Heart left ventricle (tissue), 16 donors: ENCODE measurements around the gene MAPK8IP3. TPM values are rescaled to one million over a fixed set of nuclear protein-coding genes. Genes with fewer than 3 reads are reported as not detected.

Source experiments
- ATAC-seq, 4 donors: fragments of 200-7000 bp; cut with Tn5 transposase; one replicate each; pipeline ENCODE4 v1.9.1; 2020 to 2022; ENCODE audit warnings: moderate library complexity in 4 of 4, mild to moderate bottlenecking in 3 of 4, moderate number of reproducible peaks in 1 of 4
- DNase-seq, 5 donors: peaks; one replicate each; pipeline ENCODE4 v3.0.0-alpha.2; 2020
- H3K27ac ChIP-seq, 12 donors: fragments of 200-600 bp; sonication (generic) in 4 of 12; one replicate each; pipeline versions ENCODE4 v1.5.0 to v1.8.0; 2016 to 2022; ENCODE audit warnings: mild to moderate bottlenecking in 2 of 12
- H3K27me3 ChIP-seq, 9 donors: fragments of 200-600 bp; sonication (generic) in 2 of 9; one replicate each; pipeline versions ENCODE4 v1.5.1 to v1.8.0; 2016 to 2022; ENCODE audit warnings: mild to moderate bottlenecking in 3 of 9
- H3K36me3 ChIP-seq, 9 donors: fragments of 200-600 bp; sonication (generic) in 2 of 9; one replicate each; pipeline versions ENCODE4 v1.5.0 to v1.8.0; 2018 to 2022; ENCODE audit warnings: mild to moderate bottlenecking in 2 of 9
- H3K4me1 ChIP-seq, 12 donors: fragments of 200-600 bp; sonication (generic) in 4 of 12; one replicate each; pipeline versions ENCODE4 v1.5.0 to v1.8.0; 2016 to 2022; ENCODE audit warnings: mild to moderate bottlenecking in 3 of 12
- H3K4me3 ChIP-seq, 12 donors: fragments of 200-600 bp; sonication (generic) in 4 of 12; one replicate each; pipeline versions ENCODE4 v1.5.0 to v1.8.0; 2017 to 2022; ENCODE audit warnings: mild to moderate bottlenecking in 9 of 12, moderate library complexity in 4 of 12
- H3K9me3 ChIP-seq, 12 donors: fragments of 200-600 bp; sonication (generic) in 4 of 12; one replicate each; pipeline versions ENCODE4 v1.5.0 to v1.8.0; 2016 to 2022; ENCODE audit warnings: mild to moderate bottlenecking in 1 of 12
- CTCF ChIP-seq, 12 donors: fragments of 200-600 bp; sonication (generic) in 4 of 12; IDR thresholded peaks; one replicate each; pipeline versions ENCODE4 v1.5.0 to v1.8.0; 2018 to 2022; ENCODE audit warnings: antibody characterized with exemption in 12 of 12, mild to moderate bottlenecking in 5 of 12
- POLR2A ChIP-seq, 2 donors: fragments of 450-650 bp; IDR thresholded peaks; one replicate each; pipeline ENCODE4 v1.6.1; 2017; ENCODE audit warnings: antibody characterized with exemption in 2 of 2, mild to moderate bottlenecking in 2 of 2, moderate library complexity in 2 of 2
- WGBS, 4 donors: extraction: QIAGEN DNeasy Blood & Tissue Kit in 2 of 4; methylation state at CpG; one replicate each; pipeline versions ENCODE4 v1.1.5 to v1.1.7; 2013 to 2018; 5-methylcytosine and 5-hydroxymethylcytosine counted together
- intact Hi-C, 10 donors: fragments of 100-400 bp; cut with DNase I; formaldehyde crosslinking; loops; one replicate each; pipeline versions ENCODE4 v1.11.1 to v1.14.2; 2022
- polyA plus RNA-seq, 2 donors: library from polyadenylated mRNA; stranded (reverse); fragments of 200-250 nt; gene quantifications; one replicate each; pipeline ENCODE4 v1.2.3, GENCODE V29; 2013
- total RNA-seq, 9 donors: library from RNA; depleted of rRNA in 2 of 9; stranded (reverse); fragments of >200 nt in 2 of 9; fragmentation: NEBNext Ultra II Directional in 3 of 9; extraction: Animal tissue kit (Norgen Biotek cat#: 25700) in 3 of 9; gene quantifications; one replicate each; pipeline versions ENCODE4 v1.1.0 to v1.2.4, GENCODE V29; 2016 to 2023
- donor health status: ischemic (EF 13 %, LVEDD 7.1; RV severe dilation, severe dysfunction).
- donor health status: healthy with polysubstance abuse.
- donor health status: DM: no; HTN: yes; CAD: no.
- donor health status: DM: no; HTN: no; CAD: no.
- donor health status: ischemic (EF 25% LVEDD 6.9; RV normal size, moderate dysfunction).
- donor health status: ischemic (EF 25% LVEDD 5.7; RV mildly dilated, moderate dysfunction).
- donor health status: healthy.
- donor health status: DM: yes; HTN: yes; CAD: no.
- donor health status: ischemic (EF 35%, LVEDD 5.7; RV mildly dilated, moderate dysfunction).
- donor health status: nonischemic (EF 11% LVEDD 7.7; RV severe dilation, severe dysfunction).
- donor health status: DM: yes; HTN: yes; CAD: no.
- donor health status: PGD.
- donor health status: ischemic (EF 29% LVEDD 5.4; RV normal size, mild dysfunction).
- donor health status: nonischemic (EF 23%, LVEDD 6.1; RV moderate dilation, normal function).

Gene MAPK8IP3
- total and polyA plus RNA-seq, 11 donors = 29.5 to 71.3 (median 63.1) TPM

DNA sequence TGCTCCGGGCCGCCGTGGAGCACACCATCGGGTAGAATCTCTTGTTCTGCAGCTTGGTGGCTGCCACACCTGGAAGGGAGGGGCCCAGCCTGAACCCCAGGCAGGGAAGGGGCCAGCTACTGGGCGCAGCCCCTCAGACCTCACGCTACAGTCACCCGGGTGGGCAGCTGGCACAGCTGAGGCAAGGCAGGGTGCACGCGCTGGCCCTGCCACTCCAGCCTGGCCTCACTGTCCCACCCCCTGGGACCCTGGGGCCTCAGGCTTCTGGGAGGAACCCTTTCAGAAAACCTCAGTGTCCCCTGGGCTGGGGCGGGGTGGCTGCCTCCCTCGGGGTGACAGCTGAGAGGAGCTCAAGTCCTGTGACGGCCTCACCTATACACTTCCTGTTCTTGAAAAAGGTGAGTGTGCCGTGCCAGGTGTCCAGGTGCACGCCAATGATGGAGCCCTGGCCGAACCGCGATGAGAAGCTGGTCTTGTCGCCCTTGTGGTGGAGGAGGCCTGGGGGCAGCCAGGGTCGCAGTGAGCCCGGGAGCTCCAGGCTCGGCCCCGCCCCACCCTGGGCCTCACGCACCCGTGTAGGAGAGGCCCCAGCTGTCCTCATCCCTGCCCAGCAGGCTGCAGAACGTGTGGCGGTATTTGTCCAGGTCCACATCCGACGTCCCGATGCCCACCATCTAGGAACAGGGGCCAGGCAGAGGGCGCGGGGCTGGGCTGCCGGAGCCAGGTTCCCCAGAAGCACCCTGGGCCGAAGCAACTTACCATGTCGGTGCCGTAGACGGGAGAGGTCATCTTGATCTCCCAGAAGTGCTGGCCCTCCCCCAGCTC is 71.6 kb downstream of the MAPK8IP3 start:
- intact Hi-C loops = no loop called here
- H3K9me3 ChIP-seq = no peaks in the 10 kb centered on the region
- no peak overlapping the region for H3K4me3 ChIP-seq
- no peak overlapping the region for H3K27ac ChIP-seq
- TF ChIP-seq CTCF (IDR thresholded peaks at IDR 0.05) (no peak), POLR2A (IDR thresholded peaks at IDR 0.05) (no peak)
- no peaks in the 10 kb centered on the region for H3K27me3 ChIP-seq
- peak in 4 of 5 donors; percentile 14 to 59 (median 22) for DNase-seq
- ATAC-seq = no peak
- 78 to 82% (median 80%) methylated on average over 26 to 36 of the region's 36 CpGs for WGBS, 4 donors
- H3K4me1 ChIP-seq = peaks cover 9 to 45% (median 31%) of the 10 kb centered on the region in 12 donors
- peaks cover 0 to 63% (median 48%) of the 10 kb centered on the region in 9 donors for H3K36me3 ChIP-seq

DNA sequence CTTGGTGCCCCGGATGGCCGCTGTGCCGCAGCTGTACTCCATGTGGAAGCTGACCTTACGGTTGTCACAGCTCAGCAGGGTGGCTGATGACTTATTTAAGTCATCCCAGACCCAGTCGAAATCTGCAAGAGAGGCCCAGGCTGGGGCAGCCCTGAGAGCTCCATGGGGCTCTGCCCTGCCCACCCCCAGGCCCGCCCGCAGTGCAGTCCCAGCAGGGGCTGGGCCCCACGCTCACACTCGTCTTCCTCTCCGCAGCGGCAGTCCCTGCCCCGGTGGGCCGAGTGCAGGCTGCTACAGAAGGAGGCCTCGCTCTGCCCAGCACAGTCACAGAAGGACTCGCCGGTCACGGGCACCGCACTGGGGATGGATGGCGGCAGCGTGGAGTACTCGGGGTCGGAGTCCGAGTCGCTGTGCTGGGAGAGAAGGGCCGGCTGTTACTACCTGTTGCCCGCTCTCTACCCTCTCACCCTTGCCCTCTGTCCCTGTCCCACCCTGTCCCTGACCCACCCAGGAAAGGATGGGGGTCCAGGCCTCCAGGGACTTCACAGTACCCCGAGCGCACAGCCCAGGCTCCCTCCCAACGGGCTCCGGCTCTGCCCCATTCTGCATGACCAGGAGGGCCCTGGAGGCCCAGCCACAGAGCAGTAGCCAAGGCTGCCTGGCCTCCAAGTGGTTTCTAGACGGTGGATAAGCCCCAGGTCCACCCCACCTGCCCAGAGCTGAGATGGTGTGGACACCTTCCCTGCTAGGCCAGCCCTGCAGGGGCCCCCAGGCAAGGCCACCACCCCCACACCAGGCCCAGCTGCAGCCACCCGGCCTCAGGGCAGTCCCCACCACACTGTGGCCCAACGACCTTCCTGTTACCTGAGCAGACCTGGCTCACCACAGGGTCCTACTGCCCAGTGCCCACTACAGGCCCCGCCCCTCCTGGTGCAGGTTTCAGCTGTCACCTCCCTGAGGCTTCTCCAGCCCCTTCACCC is 72.5 kb downstream of the MAPK8IP3 start:
- intact Hi-C loops = no loop called here
- TF ChIP-seq CTCF (IDR thresholded peaks at IDR 0.05) (no peak), POLR2A (IDR thresholded peaks at IDR 0.05) (no peak)
- H3K36me3 ChIP-seq = peaks cover 0 to 63% (median 48%) of the 10 kb centered on the region in 9 donors
- DNase-seq (peak in 4 of 5 donors; percentile 7 to 65 (median 26)), ATAC-seq (no peak)
- WGBS, 4 donors = 75 to 86% (median 84%) methylated on average over 27 to 34 of the region's 34 CpGs
- peaks cover 9 to 47% (median 32%) of the 10 kb centered on the region in 12 donors for H3K4me1 ChIP-seq
- H3K27ac ChIP-seq = no peak overlapping the region
- no peaks in the 10 kb centered on the region for H3K9me3 ChIP-seq
- H3K4me3 ChIP-seq = no peak overlapping the region
- H3K27me3 ChIP-seq = no peaks in the 10 kb centered on the region

GRCh38 chr16:1779234-1779701 is 73.3 kb downstream of the MAPK8IP3 start:
- ATAC-seq = no peak
- no peaks in the 10 kb centered on the region for H3K27me3 ChIP-seq
- peaks cover 0 to 63% (median 48%) of the 10 kb centered on the region in 9 donors for H3K36me3 ChIP-seq
- 72 to 86% (median 81%) methylated on average over 6 to 8 of the region's 8 CpGs for WGBS, 4 donors
- no peaks in the 10 kb centered on the region for H3K9me3 ChIP-seq
- DNase-seq = peak in 2 of 5 donors; percentile 6 to 51
- intact Hi-C loops = no loop called here
- H3K4me1 ChIP-seq = peaks cover 3 to 47% (median 31%) of the 10 kb centered on the region in 12 donors
- no peak overlapping the region for H3K27ac ChIP-seq
- TF ChIP-seq CTCF (IDR thresholded peaks at IDR 0.05) = no peak
- TF ChIP-seq POLR2A (IDR thresholded peaks at IDR 0.05) = no peak
- H3K4me3 ChIP-seq = no peak overlapping the region
